Measurements from ENCODE around the gene SNRPA. TPM values are rescaled to one million over a fixed set of nuclear protein-coding genes. Genes with fewer than 3 reads are reported as not detected.

Gene SNRPA
- total and polyA plus RNA-seq, 2 of the 4 experiments (the other 2 are of a cell fraction), result 30.3 to 81.3 TPM

- in situ Hi-C loops (cut with MboI; ENCODE audit: low sequenced_read_pairs), result no loop called here
- dilution Hi-C loops (cut with HindIII; ENCODE audit: low sequenced_read_pairs, unreplicated experiment), result no loop called here
Measured at GRCh38 chr19:40703029-40703755, 47.8 kb upstream of the SNRPA start.

More at GRCh38 chr19:40703029-40703755, 47.8 kb upstream of the SNRPA start:
- H3K4me3 ChIP-seq (ENCODE audit: insufficient read depth, low read depth, low read length), result no peak overlapping the region
- H3K56ac ChIP-seq (ENCODE audit: extremely low read depth, insufficient read depth, low read length), result no peak overlapping the region
- 74% methylated on average over 11 of the region's 24 CpGs; no CpG with 5 or more reads in 1 of the 2 experiments for WGBS, 2 experiments (ENCODE audit: extremely low coverage in 2 of 2, insufficient read length in 1 of 2)
- H4K20me1 ChIP-seq (ENCODE audit: insufficient read depth, low read length), result no peaks in the 10 kb centered on the region
- 0 out of 4 replicates have a peak, but pooled peaks cover 0 to 6% of the 10 kb centered on the region in 2 experiments for H3K79me1 ChIP-seq (ENCODE audit: low read depth in 1 of 2, low read length in 2 of 2)
- H3K27ac ChIP-seq (ENCODE audit: insufficient read depth, low read length), result no peak overlapping the region
- ChIA-PET CTCF (interaction anchor here (1.1 kb wide), 1 partner anchor 41 kb away, joined by 3 read pairs; no protein-coding TSS in a partner anchor), POLR2A (ENCODE audit: unreplicated experiment) (no interaction called here)
- intact Hi-C loops (cut with micrococcal nuclease), result no loop called here
- no peak overlapping the region for H3K9ac ChIP-seq (ENCODE audit: low read depth, low read length)
- H3K4ac ChIP-seq (ENCODE audit: low read depth, low read length), result no peak overlapping the region
- no peak overlapping the region for H4K91ac ChIP-seq (ENCODE audit: insufficient read depth, low read depth, low read length)
- DNase-seq (no peak), ATAC-seq (ENCODE audit: low read depth) (no peak)
- no peak overlapping the region for H4K8ac ChIP-seq (ENCODE audit: low read depth in 2 of 2, low read length in 2 of 2)
- no peak overlapping the region for H2AFZ ChIP-seq (replicated peaks; ENCODE audit: low read length, poor library complexity)
- no peak for TF ChIP-seq RAD21 (IDR thresholded peaks at IDR 0.05; ENCODE audit: low read length)
- TF ChIP-seq MXI1 (IDR thresholded peaks at IDR 0.05; ENCODE audit: borderline replicate concordance, low read depth, low read length), result no peak
- TF ChIP-seq, protein P1, sequence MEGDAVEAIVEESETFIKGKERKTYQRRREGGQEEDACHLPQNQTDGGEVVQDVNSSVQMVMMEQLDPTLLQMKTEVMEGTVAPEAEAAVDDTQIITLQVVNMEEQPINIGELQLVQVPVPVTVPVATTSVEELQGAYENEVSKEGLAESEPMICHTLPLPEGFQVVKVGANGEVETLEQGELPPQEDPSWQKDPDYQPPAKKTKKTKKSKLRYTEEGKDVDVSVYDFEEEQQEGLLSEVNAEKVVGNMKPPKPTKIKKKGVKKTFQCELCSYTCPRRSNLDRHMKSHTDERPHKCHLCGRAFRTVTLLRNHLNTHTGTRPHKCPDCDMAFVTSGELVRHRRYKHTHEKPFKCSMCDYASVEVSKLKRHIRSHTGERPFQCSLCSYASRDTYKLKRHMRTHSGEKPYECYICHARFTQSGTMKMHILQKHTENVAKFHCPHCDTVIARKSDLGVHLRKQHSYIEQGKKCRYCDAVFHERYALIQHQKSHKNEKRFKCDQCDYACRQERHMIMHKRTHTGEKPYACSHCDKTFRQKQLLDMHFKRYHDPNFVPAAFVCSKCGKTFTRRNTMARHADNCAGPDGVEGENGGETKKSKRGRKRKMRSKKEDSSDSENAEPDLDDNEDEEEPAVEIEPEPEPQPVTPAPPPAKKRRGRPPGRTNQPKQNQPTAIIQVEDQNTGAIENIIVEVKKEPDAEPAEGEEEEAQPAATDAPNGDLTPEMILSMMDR (conservative IDR thresholded peaks at IDR 0.05; ENCODE audit: low read depth, low read length), result no peak
- no peak for TF ChIP-seq USF2 (IDR thresholded peaks at IDR 0.05; ENCODE audit: low read depth, low read length)
- TF ChIP-seq CEBPB (IDR thresholded peaks at IDR 0.05; ENCODE audit: low read depth, low read length), result no peak
- TF ChIP-seq BHLHE40 (IDR thresholded peaks at IDR 0.05; ENCODE audit: low read depth, low read length), result no peak
- no peak for TF ChIP-seq SMC3 (IDR thresholded peaks at IDR 0.05; ENCODE audit: low read depth, low read length)
- no peak for TF ChIP-seq MAFK (IDR thresholded peaks at IDR 0.05; ENCODE audit: low read depth, low read length)
- TF ChIP-seq POLR2A (IDR thresholded peaks at IDR 0.05; ENCODE audit: low read depth, low read length), result no peak
- no peak for TF ChIP-seq MAZ (IDR thresholded peaks at IDR 0.05; ENCODE audit: borderline replicate concordance, low read depth, low read length)
- no peak for TF ChIP-seq CHD1 (IDR thresholded peaks at IDR 0.05; ENCODE audit: low read depth, low read length)
- no peak for TF ChIP-seq FOS (IDR thresholded peaks at IDR 0.05; ENCODE audit: low read depth, low read length)
- no peak for TF ChIP-seq RFX5 (IDR thresholded peaks at IDR 0.05; ENCODE audit: low read depth, low read length)
- TF ChIP-seq ELK1 (IDR thresholded peaks at IDR 0.05; ENCODE audit: borderline replicate concordance, low read depth, low read length), result no peak
- H3K36me3 ChIP-seq (ENCODE audit: control insufficient read depth, insufficient read depth, low read length), result peaks cover 63% of the 10 kb centered on the region
- no peak overlapping the region for H2BK120ac ChIP-seq (ENCODE audit: low read depth, low read length)
- no peak overlapping the region for H3K23ac ChIP-seq (ENCODE audit: low read depth, low read length)
- H3K18ac ChIP-seq (ENCODE audit: low read depth, low read length), result no peak overlapping the region
- no peak overlapping the region for H2AK5ac ChIP-seq (ENCODE audit: low read depth, low read length)
- no peaks in the 10 kb centered on the region for H3K27me3 ChIP-seq (ENCODE audit: control insufficient read depth, insufficient read depth, low read length)
- H4K5ac ChIP-seq (ENCODE audit: low read depth, low read length), result no peak overlapping the region
- no peak overlapping the region for H2BK15ac ChIP-seq (ENCODE audit: low read depth, low read length)
- no peaks in the 10 kb centered on the region for H3K4me1 ChIP-seq (ENCODE audit: control insufficient read depth, insufficient read depth, low read length)
- H3K9me3 ChIP-seq (ENCODE audit: control insufficient read depth, insufficient read depth, low read length), result no peaks in the 10 kb centered on the region
- no peak overlapping the region for H2AK9ac ChIP-seq (replicated peaks; ENCODE audit: low read depth, low read length, poor library complexity)
- no TSS peak for BruUV-seq (replicated peaks)
- H3K4me2 ChIP-seq (ENCODE audit: low read depth, low read length), result no peak overlapping the region
- H3K9me1 ChIP-seq (ENCODE audit: insufficient read depth, low read length), result peaks cover 11% of the 10 kb centered on the region; the same call in 1 of the 2 replicates
- H2BK5ac ChIP-seq (ENCODE audit: low read depth, low read length, poor library complexity, severe bottlenecking), result no peak overlapping the region
- no peak overlapping the region for H2BK20ac ChIP-seq (ENCODE audit: low read depth, low read length)
- no peak overlapping the region for H3K14ac ChIP-seq (replicated peaks; ENCODE audit: low read depth, low read length)
